ENCODE data around the gene COL20A1. TPM values are rescaled to one million over a fixed set of nuclear protein-coding genes. Genes with fewer than 3 reads are reported as not detected.
A peak's percentile ranks its signal among the peaks of the same experiment; 100 is the strongest.

COL20A1 gene
- total RNA-seq, 3 donors from 2014 or later: not detected

DNA sequence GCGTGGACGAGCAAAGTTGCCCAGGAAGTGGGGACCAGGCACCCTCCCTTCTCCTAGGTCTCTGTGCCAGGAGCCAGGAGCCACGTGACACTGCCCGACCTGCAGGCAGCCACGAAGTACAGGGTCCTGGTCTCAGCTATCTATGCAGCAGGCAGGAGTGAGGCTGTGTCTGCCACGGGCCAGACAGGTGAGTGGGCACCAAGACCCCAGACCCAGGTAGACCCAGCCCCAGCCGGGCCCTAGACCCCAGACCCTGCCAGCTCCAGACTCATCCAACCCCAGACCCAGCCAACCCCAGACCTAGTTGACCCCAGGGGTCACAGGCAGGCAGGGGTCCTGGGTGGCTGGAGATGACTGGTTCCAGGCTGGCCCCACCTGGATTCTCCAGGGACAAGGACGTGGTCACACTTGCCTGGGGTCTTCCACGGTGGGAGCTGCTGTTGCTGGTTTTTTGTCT lies 21.1 kb downstream of the COL20A1 start:
- H3K4me1 ChIP-seq: no peaks in the 10 kb centered on the region
- H3K9me3 ChIP-seq: no peaks in the 10 kb centered on the region
- peak overlapping the region in 1 of 3 donors; percentile 17 for H3K4me3 ChIP-seq
- TF ChIP-seq POLR2AphosphoS5 (IDR thresholded peaks at IDR 0.05) (no peak), POLR2A (IDR thresholded peaks at IDR 0.05) (no peak)
- TF ChIP-seq, protein P1, sequence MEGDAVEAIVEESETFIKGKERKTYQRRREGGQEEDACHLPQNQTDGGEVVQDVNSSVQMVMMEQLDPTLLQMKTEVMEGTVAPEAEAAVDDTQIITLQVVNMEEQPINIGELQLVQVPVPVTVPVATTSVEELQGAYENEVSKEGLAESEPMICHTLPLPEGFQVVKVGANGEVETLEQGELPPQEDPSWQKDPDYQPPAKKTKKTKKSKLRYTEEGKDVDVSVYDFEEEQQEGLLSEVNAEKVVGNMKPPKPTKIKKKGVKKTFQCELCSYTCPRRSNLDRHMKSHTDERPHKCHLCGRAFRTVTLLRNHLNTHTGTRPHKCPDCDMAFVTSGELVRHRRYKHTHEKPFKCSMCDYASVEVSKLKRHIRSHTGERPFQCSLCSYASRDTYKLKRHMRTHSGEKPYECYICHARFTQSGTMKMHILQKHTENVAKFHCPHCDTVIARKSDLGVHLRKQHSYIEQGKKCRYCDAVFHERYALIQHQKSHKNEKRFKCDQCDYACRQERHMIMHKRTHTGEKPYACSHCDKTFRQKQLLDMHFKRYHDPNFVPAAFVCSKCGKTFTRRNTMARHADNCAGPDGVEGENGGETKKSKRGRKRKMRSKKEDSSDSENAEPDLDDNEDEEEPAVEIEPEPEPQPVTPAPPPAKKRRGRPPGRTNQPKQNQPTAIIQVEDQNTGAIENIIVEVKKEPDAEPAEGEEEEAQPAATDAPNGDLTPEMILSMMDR (IDR thresholded peaks at IDR 0.05): no peak
- DNase-seq (ENCODE audit: low spot score in 2 of 2): no peak
- intact Hi-C loops (cut with DNase I; ENCODE audit: low total_unique reads): no loop called here
- H3K36me3 ChIP-seq: no peaks in the 10 kb centered on the region
- no peak overlapping the region for H3K27ac ChIP-seq
- peaks cover 0 to 47% of the 10 kb centered on the region in 2 donors for H3K27me3 ChIP-seq

DNA sequence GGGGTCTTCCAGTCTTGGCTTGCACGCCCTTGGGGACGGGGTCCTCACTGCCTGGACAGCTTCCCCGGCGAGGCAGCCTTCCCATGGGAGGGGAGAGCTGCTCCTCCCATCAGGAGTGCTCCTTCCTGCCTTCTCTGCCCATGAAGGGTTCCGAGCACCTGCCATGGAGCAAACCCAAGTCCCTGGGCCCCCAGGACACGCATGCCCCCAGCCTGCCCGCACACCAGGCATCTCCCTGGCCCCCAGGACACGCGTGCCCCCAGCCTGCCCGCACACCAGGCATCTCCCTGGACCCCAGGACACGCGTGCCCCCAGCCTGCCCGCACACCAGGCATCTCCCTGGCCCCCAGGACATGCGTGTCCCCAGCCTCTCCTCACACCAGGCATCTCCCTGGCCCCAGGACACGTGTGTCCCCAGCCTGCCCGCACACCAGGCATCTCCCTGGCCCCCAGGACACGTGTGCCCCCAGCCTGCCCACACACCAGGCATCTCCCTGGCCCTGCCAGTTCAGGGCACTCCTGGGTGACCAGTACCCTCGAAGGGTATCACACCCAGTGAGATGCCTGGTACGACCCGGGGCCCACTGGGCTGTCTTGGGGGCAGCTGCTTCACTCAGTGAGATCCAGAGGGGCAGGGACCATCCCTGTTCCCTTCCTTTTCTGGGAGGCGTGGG lies 21.7 kb downstream of the COL20A1 start:
- Histone ChIP-seq H3K4me1 (no peaks in the 10 kb centered on the region), H3K4me3 (no peak overlapping the region), H3K9me3 (no peaks in the 10 kb centered on the region), H3K36me3 (no peaks in the 10 kb centered on the region), H3K27me3 (peaks cover 0 to 47% of the 10 kb centered on the region in 2 donors), H3K27ac (no peak overlapping the region)
- no peak for DNase-seq (ENCODE audit: low spot score in 2 of 2)
- intact Hi-C loops (cut with DNase I; ENCODE audit: low total_unique reads): no loop called here
- no peak for TF ChIP-seq POLR2AphosphoS5 (IDR thresholded peaks at IDR 0.05)
- TF ChIP-seq, protein P1 (IDR thresholded peaks at IDR 0.05): no peak
- TF ChIP-seq POLR2A (IDR thresholded peaks at IDR 0.05): no peak

DNA sequence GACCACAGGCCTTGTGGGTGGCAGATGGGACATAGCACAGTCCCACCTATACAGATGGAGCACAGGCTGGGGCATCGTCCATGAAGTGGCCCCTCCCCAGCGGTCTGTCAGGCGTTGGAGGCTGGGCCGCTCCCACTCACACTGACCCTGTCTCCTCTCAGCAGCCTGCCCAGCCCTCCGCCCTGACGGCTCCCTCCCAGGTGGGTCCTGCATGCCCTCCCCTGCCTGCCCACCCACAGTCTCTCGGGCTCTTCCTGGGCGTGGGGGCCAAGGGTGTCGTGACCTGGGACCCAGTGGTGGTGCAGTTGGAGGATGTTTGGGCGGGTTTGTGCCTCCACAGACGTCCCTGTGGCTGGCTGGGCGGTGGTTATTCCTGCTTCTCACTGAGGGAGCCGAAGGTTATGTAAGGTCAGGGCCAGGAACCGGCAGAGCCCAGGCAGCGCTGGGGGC lies 22.3 kb downstream of the COL20A1 start:
- DNase-seq (ENCODE audit: low spot score in 2 of 2): no peak
- peaks cover 0 to 47% of the 10 kb centered on the region in 2 donors for H3K27me3 ChIP-seq

DNA sequence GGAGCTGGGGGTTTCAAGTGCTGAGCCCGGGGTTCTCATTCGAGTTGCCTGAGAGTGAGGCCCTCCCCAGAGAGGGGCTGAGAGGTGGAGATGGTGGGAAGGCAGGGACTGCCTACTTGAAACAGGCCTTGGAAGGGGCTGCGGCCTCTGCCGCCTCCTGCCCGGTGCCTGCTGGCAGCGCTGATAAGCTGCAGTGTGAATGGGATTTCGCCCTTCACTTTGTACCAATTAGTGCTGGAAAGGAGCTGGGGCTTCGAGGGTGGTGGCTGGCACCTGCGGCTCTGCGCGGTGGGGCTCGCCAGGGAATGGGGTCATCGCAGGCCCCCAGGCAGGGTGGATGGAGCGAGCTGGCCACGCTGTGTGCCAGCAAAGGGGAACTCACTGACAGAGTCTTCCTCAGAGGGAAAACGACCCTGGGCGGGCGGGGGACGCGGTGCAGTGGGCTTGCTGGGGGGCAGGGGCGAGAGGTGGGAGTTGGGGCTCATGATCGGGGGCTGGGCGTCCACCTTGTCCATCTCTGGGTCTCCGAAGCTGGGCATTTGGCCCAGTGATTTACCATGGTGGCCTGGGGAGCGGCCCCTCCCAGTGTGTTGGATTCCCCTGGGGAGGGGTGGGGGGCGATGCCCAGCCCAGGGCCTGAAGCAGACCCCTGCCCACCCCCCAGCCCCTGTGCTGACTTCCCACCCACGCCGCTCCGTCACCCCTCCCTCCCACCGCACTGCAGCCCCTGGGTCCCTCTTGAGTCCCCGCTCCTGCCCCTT lies 22.9 kb downstream of the COL20A1 start:
- no peaks in the 10 kb centered on the region for H3K4me1 ChIP-seq
- DNase-seq (ENCODE audit: low spot score in 2 of 2): no peak
- H3K36me3 ChIP-seq: no peaks in the 10 kb centered on the region
- H3K27me3 ChIP-seq: peaks cover 0 to 43% of the 10 kb centered on the region in 2 donors
- intact Hi-C loops (cut with DNase I; ENCODE audit: low total_unique reads): no loop called here
- no peak for TF ChIP-seq POLR2AphosphoS5 (IDR thresholded peaks at IDR 0.05)
- TF ChIP-seq, protein P1 (IDR thresholded peaks at IDR 0.05): no peak
- no peak for TF ChIP-seq POLR2A (IDR thresholded peaks at IDR 0.05)
- H3K27ac ChIP-seq: no peak overlapping the region
- no peak overlapping the region for H3K4me3 ChIP-seq
- no peaks in the 10 kb centered on the region for H3K9me3 ChIP-seq

More for the DNA sequence above, 22.3 kb downstream of the COL20A1 start:
- H3K4me1 ChIP-seq: no peaks in the 10 kb centered on the region
- TF ChIP-seq, protein P1 (IDR thresholded peaks at IDR 0.05): no peak
- TF ChIP-seq POLR2AphosphoS5 (IDR thresholded peaks at IDR 0.05) (no peak), POLR2A (IDR thresholded peaks at IDR 0.05) (no peak)
- no peaks in the 10 kb centered on the region for H3K9me3 ChIP-seq
- intact Hi-C loops (cut with DNase I; ENCODE audit: low total_unique reads): no loop called here
- H3K27ac ChIP-seq: no peak overlapping the region
- H3K36me3 ChIP-seq: no peaks in the 10 kb centered on the region
- H3K4me3 ChIP-seq: no peak overlapping the region

GRCh38 chr20:63316502-63316921 lies 23.5 kb downstream of the COL20A1 start:
- TF ChIP-seq, protein P1 (IDR thresholded peaks at IDR 0.05): no peak
- TF ChIP-seq POLR2A (IDR thresholded peaks at IDR 0.05): no peak
- TF ChIP-seq POLR2AphosphoS5 (IDR thresholded peaks at IDR 0.05): no peak
- no peaks in the 10 kb centered on the region for H3K36me3 ChIP-seq
- intact Hi-C loops (cut with DNase I; ENCODE audit: low total_unique reads): no loop called here
- no peak overlapping the region for H3K4me3 ChIP-seq
- H3K27ac ChIP-seq: no peak overlapping the region
- no peaks in the 10 kb centered on the region for H3K4me1 ChIP-seq
- no peaks in the 10 kb centered on the region for H3K9me3 ChIP-seq
- DNase-seq (ENCODE audit: low spot score in 2 of 2): no peak
- peaks cover 0 to 37% of the 10 kb centered on the region in 2 donors for H3K27me3 ChIP-seq
